GM12872 (cell line): ENCODE results near the gene SAP130.

Experiments
- TF ChIP-seq, protein P1 (sequence below): IDR thresholded peaks from 3 replicates; pipeline ENCODE4 v1.5.1; 2011; ENCODE audit warnings: low read depth, mild to moderate bottlenecking, low read length, moderate library complexity; ENCODE audit not compliant: insufficient read depth

Gene SAP130

DNA sequence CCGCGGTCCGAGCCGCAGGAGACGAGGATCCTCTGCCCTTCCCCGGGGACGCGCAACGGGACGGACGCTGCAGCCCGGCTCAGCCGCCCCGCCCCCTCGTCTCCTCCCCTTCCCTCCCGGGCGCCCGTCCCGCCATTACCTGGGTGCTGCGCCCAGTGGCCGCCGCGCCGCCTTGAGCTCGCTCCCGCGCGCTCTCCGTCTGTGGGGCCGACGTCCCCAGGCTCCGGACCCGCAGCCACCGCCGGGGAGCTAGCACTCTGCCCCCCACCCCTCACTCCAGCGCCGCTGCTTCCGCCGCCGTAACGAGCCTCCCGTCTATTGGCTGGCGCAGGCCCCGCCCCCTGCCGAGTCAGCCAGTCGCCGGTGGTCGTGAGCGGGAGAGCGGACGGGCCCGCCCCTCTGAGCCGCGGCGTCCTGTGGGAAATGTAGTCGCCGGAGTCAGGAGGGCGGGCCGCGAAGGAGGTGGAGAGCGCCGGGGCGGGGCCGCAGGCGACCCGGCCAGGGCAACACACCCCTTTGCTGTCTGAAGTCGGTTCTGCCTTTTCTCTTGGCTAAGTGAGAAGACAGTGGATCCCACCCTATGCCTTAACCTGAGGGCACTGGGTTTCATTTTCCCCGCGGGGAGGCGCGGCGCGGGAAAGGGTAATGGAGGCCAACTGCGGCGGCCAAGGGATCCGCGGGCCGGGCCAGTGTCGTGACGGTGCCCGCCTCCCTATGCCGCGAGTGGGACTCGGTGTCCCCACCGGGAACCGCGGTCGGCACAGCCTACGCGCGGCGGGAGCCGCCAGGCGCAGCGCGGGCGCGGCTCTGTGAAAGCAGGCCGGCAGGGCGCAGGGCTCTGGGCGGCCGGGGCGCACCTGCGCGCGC is at the start of gene SAP130:
Gene SAP130, minus strand, starts transcription at position 259 of the 867 bp plus-strand sequence. CDS start 1,767 bp downstream, outside the sequence.
- TF ChIP-seq, protein P1, sequence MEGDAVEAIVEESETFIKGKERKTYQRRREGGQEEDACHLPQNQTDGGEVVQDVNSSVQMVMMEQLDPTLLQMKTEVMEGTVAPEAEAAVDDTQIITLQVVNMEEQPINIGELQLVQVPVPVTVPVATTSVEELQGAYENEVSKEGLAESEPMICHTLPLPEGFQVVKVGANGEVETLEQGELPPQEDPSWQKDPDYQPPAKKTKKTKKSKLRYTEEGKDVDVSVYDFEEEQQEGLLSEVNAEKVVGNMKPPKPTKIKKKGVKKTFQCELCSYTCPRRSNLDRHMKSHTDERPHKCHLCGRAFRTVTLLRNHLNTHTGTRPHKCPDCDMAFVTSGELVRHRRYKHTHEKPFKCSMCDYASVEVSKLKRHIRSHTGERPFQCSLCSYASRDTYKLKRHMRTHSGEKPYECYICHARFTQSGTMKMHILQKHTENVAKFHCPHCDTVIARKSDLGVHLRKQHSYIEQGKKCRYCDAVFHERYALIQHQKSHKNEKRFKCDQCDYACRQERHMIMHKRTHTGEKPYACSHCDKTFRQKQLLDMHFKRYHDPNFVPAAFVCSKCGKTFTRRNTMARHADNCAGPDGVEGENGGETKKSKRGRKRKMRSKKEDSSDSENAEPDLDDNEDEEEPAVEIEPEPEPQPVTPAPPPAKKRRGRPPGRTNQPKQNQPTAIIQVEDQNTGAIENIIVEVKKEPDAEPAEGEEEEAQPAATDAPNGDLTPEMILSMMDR: 0 out of 3 replicates have a peak, but pooled peaks have one; percentile 0

DNA sequence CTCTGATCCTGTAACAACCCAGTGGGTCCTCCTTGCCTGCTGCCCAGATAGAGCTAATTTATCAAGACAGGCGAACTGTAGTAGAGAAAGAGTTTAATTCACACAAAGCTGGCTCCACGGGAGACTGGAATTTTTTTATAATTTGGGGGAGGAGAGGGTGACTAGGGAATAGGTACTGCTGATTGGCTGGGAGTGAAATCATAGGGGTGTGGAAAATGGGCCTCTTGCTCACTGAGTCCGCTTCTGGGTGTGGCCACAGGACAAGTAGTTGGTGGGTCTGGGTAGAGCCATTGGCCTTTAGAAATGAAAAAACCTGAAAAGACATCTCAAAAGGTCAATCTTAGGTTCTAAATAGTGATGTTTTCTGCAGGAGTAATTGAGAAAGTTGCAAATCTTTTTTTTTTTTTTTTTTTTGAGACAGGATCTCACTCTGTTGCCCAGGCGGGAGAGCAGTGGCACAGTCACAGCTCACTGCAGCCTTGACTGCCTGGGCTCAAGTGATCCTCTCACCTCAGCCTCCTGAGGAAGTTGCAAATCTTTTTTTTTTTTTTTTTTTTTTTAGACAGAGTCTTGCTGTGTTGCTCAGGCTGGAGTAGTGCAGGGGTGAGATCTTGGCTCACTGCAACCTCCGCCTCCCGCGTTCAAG is 48.7 kb upstream of the SAP130 start:
- TF ChIP-seq, protein P1: no peak

DNA sequence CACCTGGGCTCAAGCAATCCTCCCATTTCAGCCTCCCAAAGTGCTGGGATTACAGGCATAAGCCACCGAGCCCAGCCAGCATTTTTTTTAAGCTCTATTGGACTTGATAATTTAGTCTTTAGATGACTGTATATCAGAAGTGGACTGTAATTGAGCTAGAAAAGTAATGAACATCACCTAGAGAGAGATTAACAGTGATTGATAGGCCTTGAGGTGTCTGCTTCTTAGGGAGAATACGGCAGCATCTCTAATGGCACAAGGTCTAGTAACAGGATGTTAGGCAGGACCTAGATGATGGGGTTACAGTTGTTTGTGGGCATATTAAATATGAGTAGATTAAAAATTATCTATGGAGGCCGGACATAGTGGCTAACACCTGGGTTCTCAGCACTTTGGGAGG is 45.4 kb upstream of the SAP130 start:
- TF ChIP-seq, protein P1: no peak

DNA sequence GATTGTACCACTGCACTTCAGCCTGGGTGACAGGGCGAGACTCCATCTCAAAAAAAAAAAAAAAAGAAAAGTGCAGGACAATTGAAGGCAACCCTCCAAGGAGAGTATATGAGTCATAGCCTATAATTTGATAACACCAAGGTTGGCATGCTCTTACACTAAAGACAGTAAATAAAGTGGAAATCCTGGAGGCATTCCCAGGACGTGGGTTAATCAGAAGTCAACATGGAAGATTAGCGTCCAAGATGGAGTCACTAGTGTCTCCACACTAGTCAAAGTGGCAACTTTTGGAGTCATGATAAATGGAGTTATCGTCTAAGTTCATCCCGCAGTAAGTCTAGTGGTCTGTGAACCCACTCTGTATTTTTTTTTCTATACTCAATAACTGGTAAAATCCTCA is 41.9 kb upstream of the SAP130 start:
- TF ChIP-seq, protein P1: no peak

DNA sequence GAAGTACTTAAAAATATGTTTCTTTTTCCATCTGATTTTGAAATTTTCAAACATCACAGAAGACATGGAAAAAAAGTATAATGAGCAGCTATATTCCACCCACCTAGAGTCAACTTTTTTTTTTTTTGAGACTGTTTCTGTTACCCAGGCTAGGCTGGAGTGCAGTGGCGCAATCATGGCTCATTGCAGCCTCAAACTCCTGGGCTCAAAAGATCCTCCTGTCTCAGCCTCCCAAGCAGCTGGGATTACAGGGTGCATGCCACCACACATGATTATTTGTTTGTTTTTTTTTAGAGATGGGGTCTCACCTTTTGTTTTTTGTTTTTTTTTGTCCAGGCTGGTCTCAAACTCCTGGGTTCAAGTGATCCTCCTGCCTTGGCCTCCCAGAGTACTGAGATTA is 36.5 kb upstream of the SAP130 start:
- TF ChIP-seq, protein P1: no peak

DNA sequence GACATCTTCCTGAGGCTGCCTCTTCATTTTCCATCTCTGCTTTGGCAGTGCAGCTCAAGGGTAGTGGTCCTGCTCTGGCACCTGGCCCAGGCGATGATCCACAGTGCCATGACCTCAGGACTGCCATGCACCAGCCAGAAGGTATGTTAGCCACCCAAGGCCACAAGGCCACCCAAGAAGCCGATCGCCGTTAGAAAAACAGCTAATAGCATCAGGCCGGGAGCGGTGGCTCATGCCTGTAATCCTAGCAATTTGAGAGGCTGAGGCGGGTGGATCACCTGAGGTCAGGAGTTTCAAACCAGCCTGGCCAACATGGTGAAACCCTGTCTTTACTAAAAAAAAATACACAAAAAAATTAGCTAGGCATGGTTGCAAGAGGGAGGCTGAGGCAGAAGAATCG is 34.7 kb upstream of the SAP130 start:
- TF ChIP-seq, protein P1: no peak

DNA sequence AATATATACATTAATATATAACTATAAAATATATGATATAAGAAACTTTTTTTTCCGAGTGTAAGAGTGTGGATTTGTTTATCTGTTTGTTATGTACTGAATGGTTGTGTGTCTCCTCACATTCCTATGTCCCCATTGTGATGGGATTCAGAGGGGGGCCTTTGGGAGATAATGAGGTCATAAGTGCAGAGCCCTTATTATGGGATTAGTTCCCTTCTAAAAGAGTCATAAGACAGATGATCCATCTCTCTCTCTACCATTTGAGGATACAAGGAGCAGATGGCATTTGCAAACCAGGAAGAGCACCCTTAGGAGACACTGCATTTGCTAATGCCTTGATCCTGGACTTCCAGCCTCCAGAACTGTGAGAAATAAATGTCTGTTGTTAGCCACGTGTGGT is 30.3 kb upstream of the SAP130 start:
- TF ChIP-seq, protein P1: no peak
